NCI-H82 treated with DMSO at 0.1 percent for 48 hours (cell line): ENCODE data around the gene SLC10A3.

Experiments used
- DNase-seq: peaks from one replicate; lab custom pipeline; 2025; ENCODE audit not compliant: unreplicated experiment; lab: John Stamatoyannopoulos, UW

SLC10A3 gene

DNA sequence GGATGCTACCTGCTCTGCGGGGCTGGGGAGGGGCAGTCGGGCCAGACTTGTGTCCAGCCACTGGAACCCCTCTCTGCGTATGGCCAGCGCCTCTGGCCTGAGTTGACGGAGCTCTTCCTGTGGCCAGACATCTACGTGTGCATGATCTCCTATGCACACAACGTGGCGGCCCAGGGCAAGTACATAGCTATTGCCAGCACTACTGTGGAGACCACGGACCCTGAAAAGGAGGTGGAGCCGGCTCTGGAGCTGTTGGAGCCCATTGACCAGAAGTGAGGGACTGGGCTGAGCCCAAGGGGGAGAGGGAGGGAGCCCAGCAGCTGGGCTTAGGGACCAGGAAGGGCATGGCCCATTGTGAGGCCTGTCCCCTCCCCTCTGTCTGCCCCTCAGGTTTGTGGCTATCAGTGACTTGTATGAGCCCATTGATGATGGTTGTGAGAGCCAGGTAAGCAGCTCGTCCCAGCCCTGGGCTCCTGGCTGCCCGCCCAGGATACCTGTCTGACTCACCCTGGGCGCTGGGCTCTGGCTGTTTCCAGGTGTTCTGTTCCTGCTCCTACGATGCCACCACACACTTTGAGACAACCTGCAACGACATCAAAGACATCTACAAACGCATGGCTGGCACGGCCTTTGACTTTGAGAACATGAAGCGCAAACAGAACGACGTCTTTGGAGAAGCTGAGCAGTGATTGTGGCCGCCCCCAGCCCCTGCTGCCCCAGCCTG lies 48.3 kb downstream of the SLC10A3 start:
- no peak for DNase-seq

DNA sequence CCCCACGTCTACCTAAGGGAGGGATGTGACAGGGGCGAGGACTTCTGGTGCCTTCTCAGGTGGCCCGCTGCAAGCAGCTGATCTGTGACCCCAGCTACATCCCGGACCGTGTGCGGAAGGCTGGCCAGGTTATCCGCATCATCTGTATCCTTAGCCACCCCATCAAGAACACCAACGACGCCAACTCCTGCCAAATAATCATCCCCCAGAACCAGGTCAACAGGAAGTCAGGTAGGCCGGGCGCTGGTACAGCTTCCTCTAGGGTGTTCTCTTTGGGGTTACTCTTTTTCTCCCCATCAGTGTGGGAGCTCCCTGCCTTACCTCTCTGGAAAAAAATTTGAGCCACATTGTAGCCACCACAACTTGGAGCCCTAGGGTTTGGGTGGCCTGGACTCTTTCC lies 48.9 kb downstream of the SLC10A3 start:
- no peak for DNase-seq

DNA sequence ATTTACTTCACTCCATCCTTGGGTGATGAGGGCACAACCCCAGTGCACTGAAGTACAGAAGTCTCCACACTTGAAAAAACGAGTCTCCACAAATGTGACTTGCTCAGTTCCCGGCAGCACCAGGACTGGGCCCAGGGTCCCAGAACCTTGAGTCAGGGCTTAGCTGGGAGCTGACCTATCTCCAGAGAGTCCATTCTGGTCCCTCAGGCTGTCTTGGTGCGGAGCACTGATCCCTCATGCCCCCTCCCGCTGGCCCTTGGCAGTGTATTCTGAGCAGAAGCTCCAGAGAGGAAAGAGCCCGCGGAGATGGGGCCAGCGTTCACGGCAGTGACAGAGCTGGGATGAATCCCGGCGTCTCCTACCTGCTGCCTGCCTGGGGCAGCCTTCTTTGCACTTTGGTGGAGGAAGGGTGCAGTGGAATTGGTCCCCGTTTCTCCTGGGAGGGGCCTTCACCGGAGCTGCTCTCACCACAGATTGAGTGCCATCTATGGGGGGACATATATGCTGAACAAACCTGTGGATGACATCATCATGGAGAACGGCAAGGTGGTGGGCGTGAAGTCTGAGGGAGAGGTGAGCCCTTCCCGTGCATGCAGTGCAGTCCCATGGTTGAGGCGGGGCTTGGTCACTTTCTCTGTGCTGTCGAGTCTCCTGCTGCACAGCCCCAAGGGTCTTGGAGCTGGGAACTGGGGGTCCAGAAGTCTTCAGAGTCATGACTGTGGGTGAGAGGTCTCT lies 49.6 kb downstream of the SLC10A3 start:
- DNase-seq = no peak

DNA sequence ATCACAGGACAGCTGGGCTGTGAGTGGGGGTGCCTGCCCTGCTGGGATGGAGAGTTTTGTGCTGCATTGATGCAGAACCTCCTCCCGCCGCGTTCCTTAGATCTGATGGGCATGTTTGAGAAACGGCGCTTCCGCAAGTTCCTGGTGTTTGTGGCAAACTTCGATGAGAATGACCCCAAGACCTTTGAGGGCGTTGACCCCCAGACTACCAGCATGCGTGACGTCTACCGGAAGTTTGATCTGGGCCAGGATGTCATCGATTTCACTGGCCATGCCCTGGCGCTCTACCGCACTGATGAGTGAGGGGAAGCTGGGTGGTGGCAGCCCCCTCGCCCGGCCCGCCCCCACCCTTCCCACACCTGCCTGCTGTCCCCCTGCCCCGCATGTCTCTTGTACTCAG lies 50.6 kb downstream of the SLC10A3 start:
- DNase-seq = no peak

DNA sequence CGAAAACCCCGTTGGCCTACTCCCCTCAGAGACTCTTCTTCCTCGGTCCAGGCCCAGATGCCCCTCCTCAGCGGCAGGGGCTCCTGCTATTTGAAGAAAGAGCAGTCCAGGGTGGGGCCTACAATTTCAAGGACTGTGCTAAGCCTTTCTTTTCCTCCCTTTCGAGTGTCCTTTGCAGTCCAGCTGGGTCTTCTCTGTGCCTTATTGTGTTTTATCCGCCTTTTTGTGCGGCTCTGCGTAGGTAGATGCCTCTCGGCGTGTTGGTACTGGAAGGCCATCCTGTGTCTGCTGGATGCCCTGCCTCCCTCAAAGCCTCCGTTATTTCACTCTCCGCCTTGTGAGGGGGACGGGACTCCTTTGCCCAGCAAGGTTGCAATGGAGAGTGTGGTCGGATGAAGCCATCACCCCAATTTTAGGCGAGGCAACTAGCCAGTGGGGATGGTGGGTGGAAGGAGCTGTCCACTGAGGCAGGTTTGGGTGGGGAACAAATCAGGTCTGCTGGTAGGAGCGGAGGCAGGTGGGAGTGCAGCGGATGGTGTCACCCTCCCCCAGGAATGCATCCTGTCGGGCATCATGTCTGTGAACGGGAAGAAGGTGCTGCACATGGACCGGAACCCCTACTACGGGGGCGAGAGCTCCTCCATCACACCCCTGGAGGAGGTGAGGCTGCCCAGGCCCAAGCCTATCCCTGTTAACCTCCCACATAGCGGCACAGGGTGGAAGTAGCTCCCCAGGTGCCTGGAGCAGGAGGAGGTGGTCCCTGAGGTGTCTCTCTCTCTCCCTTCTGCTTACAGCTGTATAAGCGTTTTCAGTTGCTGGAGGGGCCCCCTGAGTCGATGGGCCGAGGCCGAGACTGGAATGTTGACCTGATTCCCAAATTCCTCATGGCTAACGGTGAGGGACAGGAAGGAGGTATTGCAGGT lies 52.2 kb downstream of the SLC10A3 start:
- DNase-seq = no peak
